GM18526 (cell line): ENCODE measurements around the gene ADAMTSL1.

Source experiments
- POLR2A ChIP-seq: IDR thresholded peaks from 3 replicates; pipeline ENCODE4 v1.6.1; 2011; ENCODE audit not compliant: insufficient read length; ENCODE audit errors: extremely low read depth

ADAMTSL1 gene

DNA sequence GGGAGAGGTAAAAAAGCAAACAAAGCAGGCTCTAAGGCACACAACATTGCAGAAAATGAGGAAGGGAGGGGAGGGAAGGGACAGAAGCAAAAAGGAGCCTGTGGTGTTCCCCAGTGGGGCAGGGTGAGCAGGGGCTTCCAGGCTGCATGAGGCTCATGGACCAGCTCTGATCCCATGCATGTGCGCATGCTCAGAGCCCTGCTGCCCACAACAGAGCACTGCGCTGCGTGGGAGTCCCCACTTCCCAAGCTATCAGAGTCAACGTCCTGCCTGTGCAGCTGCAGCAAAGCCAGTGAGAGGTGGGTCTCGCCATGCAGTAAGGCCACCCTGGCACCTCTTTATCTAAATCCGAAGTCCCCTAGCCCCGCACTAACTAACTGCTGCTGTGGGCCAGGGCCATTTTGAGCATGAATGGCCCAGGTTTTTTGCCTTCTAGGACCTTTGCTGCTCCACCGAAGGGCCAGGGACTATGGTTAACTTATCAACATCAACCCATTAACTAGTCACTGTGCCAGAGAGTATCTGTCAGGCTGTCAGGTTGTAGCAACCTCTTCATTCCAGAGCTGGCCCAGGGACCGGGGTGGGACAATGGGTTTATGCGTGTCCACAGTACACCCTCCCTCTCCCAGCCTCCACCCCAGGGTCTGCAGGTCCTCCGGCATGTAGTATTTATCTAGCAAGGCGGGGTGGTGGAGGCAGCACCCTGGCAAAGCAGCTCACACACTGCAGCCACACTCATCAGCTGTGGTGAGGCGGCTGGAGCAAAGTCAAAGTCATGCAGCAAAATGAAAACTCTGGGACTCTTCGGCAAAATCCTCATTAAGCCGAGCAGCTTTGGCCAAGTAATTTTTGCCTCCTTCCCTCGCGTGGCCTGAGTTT lies 435.4 kb downstream of the ADAMTSL1 start:
- no peak for TF ChIP-seq POLR2A

DNA sequence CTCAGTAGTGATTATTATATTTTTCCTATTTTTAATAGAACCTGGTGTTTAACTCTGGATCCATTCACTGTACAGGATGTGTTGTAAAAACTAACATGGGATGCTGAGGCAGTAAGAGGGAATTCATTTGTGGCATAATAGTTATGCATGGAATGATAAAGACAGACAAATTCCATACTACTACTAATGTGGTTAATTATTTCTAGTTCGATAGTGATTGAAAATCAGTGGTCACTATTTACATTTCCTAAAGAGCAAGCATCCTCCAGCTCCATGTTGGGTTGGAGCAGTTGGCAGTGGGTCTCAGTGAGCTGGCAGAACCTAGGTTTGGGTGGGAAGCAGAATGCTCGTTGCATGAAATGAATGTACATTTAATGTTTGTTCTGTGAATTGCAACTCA lies 436.5 kb downstream of the ADAMTSL1 start:
- no peak for TF ChIP-seq POLR2A

DNA sequence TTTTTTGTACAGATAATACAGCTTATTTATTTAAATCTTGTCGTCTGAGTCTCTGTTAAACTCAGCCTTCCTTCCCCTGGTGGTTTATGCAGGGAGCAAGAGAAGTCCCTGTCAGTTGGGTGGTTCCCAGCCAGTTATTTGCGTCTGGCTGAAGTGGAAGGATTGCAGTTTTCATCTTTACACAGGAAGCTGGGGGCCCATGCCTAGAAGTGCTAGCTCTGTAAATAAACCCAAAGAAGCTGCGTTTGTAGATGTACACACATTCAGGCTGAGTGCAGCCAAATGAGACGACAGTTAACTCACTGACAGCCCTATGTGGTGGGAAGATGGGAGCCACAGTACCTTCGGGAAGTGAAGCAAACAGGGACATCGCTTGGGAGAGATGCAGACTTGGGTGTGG lies 437.0 kb downstream of the ADAMTSL1 start:
- no peak for TF ChIP-seq POLR2A

DNA sequence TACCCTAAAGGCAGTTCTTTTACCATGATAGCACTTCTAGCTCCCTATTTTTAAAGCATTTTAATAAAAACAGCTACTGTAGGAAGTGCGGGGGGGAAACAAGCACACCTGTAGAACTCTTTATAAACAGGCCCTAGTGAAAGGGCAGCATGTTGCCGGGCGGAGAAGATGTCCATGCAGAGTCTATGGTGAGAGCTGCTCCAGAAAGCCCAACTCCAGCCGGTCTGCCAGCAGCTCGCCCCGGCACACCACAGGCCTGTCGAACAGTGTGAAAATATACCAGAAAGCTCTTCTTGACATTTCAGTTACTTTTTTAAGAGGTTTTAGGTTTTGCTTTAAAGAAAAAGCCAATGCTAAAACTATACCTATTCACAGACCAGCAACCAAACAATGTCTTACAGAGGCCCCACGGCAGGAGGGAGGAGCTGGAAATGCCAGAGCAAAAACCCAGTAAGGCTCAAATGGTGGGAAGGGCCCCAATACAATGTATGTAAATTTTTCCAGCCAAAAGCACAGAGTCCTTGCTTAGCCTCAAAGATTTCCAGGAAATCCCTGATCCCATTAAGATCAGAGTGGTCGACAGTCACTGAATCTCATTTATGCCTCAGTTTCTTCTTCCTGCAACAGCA lies 437.9 kb downstream of the ADAMTSL1 start:
- no peak for TF ChIP-seq POLR2A

DNA sequence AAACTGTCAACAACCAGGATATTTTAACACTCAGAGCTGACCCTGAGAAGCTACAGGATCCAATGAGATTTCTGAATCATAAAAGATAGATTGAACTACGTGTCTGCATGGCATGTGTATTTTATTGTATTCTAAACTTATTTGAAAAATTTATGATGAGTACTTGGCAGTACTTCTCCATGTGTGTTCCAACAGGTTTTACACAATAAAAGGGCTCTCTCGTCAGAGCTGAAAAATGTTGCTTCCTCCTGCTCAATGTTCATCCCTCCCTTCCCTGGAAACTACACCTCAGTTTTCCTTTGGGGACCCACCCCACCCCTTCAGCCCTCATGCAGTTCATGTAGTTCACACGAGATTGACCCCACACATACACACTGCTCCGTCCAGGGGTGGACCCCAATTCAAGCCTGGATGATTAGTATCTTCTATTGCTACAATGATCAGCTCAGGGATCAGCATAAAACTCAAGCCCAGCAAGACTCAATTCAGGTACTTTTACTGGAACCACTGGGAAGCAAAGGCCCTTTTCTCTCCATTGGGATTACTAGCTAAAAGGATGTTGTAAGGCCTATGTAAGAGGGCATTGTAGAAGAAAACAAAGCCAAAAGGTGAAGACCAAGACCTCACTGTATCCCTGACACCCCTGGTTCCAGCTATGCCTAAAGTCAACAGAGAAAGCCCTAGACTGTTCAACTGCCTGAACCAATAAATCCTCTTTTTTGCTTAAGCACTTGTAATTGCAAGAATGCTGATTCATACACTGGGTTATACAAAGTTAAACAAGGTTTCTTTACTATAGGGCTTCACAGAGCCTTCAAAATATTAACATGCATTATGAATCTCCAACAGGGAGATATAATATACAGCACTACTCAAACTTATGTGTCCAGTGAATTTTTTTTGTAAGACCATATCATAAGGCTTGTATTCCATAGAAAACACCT lies 446.5 kb downstream of the ADAMTSL1 start:
- no peak for TF ChIP-seq POLR2A

DNA sequence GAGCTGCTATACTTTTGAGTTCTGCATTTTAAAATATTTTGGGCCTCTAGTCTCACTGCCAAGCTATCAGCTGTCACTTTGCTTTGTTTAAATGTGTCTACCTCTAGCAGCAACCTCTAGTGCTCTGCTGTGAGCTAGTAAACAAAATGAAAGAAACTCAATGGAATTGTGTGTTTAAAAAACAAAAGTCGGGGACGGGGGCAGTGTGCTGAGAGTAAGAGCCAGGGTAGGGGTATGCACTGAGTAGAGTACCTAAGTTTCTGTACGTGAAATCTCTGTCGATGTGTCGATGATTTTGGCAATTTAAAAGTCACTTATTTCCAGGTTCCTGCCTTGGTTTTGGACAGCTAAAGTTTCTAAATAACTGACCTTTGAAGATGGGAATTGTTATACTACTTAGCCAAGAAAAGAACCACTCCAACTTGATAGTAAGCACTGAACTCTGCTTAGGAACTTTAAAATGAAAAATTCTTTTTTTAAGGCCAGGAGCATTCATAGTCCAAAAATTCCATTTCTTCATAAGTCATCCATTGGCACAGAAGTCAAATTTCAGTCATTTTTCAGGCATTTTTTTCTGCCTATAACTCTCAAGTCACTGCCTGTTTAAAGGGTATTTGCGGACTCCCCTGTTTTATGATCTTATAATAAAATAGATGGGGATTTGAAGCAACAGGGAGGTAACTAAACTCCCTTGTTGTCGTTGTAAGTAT lies 447.6 kb downstream of the ADAMTSL1 start:
- TF ChIP-seq POLR2A = no peak

DNA sequence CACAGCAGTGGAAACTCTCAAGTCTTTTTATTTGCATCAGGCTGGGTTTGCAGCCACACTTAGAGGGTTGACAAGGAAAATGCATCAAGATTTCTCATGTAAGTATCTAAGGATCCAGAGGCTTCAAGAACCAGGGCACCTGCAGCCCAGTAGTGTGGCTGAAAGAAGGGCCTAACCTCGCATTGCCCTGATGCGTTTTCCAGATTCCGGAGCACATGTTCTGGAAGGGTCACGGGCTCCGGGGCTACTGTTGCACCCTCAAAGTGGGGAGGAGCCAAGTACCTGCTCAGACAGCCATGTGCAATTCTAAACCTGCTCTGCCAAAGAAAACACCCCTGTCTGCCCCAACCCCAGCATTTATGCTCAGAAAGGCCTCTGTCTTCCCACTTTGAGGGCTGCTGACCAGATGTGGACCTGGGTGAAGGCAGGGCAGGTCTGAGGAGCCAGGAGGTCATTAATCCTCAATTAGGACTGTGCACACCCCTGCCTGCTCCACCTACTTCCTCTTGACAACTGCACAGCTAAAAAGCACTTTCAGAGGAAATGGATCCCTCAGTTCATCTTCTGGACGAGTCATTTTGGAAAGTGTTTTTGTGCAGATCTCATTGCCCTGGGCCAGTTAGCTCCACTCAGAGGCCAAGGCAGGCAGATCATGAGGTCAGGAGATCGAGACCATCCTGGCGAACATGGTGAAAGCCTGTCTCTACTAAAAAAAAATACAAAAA lies 448.4 kb downstream of the ADAMTSL1 start:
- no peak for TF ChIP-seq POLR2A

DNA sequence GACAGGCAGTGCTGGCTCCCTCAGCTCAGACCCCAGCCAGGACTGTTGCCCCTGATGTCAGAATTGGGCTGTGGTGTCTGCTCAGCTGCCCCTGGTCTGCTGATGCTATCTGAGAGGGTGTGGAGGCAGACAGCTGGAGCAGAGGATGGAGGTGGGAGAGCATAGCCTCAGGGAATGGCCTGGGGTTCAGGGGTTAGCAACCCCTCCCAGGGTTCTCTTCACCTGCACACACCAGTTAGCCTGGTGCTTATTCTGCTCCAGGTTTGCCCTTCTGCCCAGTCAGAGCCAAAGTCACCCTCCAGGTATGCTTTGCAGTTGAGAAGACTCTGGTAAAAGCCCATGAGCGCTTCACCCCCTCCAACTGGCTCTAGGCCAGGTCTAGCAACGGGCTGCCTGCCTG lies 449.2 kb downstream of the ADAMTSL1 start:
- no peak for TF ChIP-seq POLR2A

DNA sequence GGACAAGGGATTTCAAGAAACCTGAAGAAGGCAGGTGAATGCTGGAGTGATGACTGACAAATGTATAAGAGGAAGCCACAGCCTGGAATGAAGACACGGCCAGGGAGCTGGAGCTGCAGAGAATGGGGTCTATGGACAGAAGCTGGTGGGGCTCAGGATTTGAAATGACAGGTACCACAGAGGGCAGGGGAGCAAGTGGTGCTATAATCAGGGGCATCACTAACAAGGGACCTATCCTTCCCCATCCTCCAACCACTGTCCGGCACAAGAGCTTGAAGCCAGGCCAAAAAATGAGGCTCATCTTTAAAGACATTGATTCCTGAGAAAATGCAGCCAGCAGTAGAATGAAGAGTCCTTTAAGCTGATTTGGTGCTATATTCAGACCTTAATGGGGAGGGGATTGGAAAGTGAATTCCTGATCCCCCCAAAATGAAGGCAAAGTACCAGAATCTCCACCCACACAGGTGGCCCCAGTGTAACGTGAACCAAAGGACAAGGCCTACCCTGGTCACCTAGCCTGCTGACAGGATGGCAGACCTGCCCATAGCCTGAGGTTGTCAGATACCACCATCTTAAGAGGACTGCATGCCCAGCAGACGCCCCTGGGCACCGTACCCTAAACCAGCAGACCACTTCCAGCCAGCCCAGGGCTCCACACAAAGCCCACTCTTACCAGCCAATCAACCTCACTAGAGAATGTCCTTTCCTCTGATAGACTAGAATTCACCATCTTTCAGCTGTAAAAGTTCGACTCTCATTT lies 449.9 kb downstream of the ADAMTSL1 start:
- TF ChIP-seq POLR2A = no peak

DNA sequence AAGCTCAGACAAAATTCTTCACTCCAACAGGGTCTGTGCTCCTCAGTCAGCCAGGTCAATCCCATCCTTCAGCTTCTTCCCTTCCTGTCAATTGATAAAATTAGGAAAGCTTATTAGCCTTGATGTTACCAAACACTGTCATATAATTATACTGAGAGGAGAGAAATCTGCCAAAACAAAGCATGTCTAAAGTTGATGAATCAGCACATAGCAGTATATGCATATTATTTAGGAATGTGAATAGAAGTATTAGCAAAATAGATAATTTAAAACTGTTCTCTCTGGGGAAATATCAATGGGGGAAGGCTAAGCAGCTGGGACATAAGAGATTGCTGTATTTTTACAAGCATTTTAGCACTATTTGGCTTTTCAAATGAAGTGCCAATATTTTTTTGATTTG lies 451.9 kb downstream of the ADAMTSL1 start:
- TF ChIP-seq POLR2A = no peak

DNA sequence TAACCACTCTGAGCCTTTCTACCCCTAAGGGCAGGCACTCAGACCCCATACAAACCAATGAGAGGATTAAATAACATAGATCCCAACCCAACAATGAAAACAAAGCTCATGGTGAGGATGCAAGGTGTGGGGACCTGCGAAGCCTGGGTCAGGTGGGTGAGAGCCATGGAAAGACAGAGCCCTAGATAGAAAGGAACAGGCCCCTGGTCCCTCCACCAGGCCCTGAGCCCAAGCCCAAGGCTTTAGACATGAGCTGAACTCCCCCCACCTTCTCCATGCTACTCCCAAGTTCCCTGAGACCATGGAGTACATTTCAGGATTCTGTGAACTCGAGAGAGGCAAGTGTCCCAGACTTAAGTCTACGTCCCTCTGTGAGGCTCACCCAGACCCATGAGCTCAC lies 452.6 kb downstream of the ADAMTSL1 start:
- no peak for TF ChIP-seq POLR2A

DNA sequence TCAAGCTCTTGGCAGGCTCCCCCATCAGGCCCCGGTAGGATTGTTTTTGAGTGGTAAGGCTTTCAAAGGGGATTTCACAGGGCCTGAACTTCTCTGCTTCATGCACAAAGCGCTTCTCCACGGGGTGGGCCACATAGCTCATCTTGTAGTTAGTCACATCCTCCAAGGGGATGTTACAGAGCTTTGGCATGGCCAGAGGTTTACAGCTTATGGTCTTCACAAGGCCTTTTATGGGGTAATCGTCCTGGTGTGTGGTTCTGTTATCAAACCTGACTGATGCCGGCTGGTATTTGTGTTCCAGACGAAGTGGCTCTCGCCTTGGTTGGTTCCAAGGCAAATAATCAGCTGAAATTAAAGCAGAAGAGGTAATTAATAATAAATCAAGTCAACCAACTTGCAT lies 454.8 kb downstream of the ADAMTSL1 start:
- TF ChIP-seq POLR2A = no peak

DNA sequence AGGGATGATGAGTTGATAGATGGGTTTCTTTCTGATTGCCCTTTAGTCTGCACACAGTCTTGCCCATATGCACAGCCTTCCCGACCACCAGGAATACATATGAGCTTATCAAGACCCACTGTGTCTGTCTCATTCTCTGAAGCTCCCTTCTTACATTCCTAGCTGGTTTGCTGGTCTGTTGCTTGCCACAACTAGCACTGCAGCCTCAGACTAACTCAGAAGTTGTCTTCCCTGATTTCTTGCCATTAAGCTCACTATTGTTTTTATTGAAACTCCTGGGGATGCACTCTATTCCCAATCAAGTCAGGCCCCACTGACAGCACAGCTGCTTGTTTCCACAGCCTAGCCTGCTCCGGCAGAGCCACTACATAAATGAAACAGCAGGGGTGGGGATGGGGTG lies 461.6 kb downstream of the ADAMTSL1 start:
- no peak for TF ChIP-seq POLR2A
